Measurements from ENCODE around the gene FGF2.
"Not testable (repeated sequence)": the region's sequence is repeated elsewhere in the genome, so short reads cannot be mapped to it uniquely, and the experiment has no call there.

GRCh38 chr4:122844391-122844790 is 17.8 kb downstream of the FGF2 start:
- TF ChIP-seq CTCF (IDR thresholded peaks at IDR 0.05); POLR2A (IDR thresholded peaks at IDR 0.05; ENCODE audit: low read depth): not testable (repeated sequence)
